IMR-90 (cell line): Measurements from ENCODE around the gene ZNF17. TPM values are rescaled to one million over a fixed set of nuclear protein-coding genes. Genes with fewer than 3 reads are reported as not detected.
A peak's percentile ranks its signal among the peaks of the same experiment; 100 is the strongest.

Experiments used
- ATAC-seq: fragments of 200-7000 bp; cut with Tn5 transposase; 2 replicates; pipeline ENCODE4 v1.9.1; 2020; ENCODE audit warnings: low read depth, mild to moderate bottlenecking, moderate library complexity
- BruUV-seq: library from RNA; stranded (reverse); fragments of 400-500 nt; replicated peaks from 2 replicates; lab custom pipeline; 2021; lab: Mats Ljungman, UMichigan
- CTCF ChIA-PET: fragments of 300-600 bp; formaldehyde crosslinking; extraction: SDS; loops from one replicate; lab custom pipeline; 2021; ENCODE audit warnings: antibody characterized with exemption; lab: Yijun Ruan, JAX
- POLR2A ChIA-PET: fragments of 300-600 bp; sonication (Branson Sonifier 250); formaldehyde crosslinking; loops from one replicate; lab custom pipeline; 2022; ENCODE audit warnings: antibody characterized with exemption; ENCODE audit not compliant: unreplicated experiment; lab: Charles Lee
- DNase-seq: peaks from one replicate; pipeline ENCODE4 v3.0.0; 2013
- H2AFZ ChIP-seq: replicated peaks from 2 replicates; pipeline ENCODE3; 2013; ENCODE audit warnings: low read length, mild to moderate bottlenecking; ENCODE audit not compliant: poor library complexity
- H2AK5ac ChIP-seq: 2 replicates; pipeline ENCODE4 v1.6.1; 2013; ENCODE audit warnings: low read depth, low read length, inconsistent platforms
- H2AK9ac ChIP-seq: replicated peaks from 2 replicates; pipeline ENCODE3; 2013; ENCODE audit warnings: mild to moderate bottlenecking, low read depth, low read length, moderate library complexity; ENCODE audit not compliant: poor library complexity
- H2BK120ac ChIP-seq: 2 replicates; pipeline ENCODE4 v1.6.1; 2013; ENCODE audit warnings: low read depth, low read length, inconsistent platforms
- H2BK15ac ChIP-seq: 3 replicates; pipeline ENCODE4 v1.6.1; 2013; ENCODE audit warnings: low read depth, low read length, inconsistent platforms
- H2BK20ac ChIP-seq: 2 replicates; pipeline ENCODE4 v1.6.1; 2013; ENCODE audit warnings: low read depth, mild to moderate bottlenecking, inconsistent platforms, low read length, moderate library complexity
- H2BK5ac ChIP-seq: 2 replicates; pipeline ENCODE4 v1.6.1; 2013; ENCODE audit warnings: mild to moderate bottlenecking, low read depth, low read length, inconsistent platforms; ENCODE audit not compliant: poor library complexity, severe bottlenecking
- H3K14ac ChIP-seq: replicated peaks from 2 replicates; pipeline ENCODE4 v1.6.1; 2013; ENCODE audit warnings: low read depth, low read length, inconsistent platforms
- H3K18ac ChIP-seq: 2 replicates; pipeline ENCODE4 v1.6.1; 2013; ENCODE audit warnings: low read depth, low read length, control low read depth
- H3K23ac ChIP-seq: 2 replicates; pipeline ENCODE4 v1.6.1; 2013; ENCODE audit warnings: low read depth, low read length, inconsistent platforms
- H3K27ac ChIP-seq: 2 replicates; pipeline ENCODE4 v1.5.1; 2013; ENCODE audit warnings: mild to moderate bottlenecking, control low read depth, low read length; ENCODE audit not compliant: insufficient read depth
- H3K27me3 ChIP-seq: 2 replicates; pipeline ENCODE4 v1.6.1; 2013; ENCODE audit warnings: low read length; ENCODE audit not compliant: control insufficient read depth, insufficient read depth
- H3K36me3 ChIP-seq: 2 replicates; pipeline ENCODE4 v1.6.1; 2013; ENCODE audit warnings: low read length, mixed read lengths; ENCODE audit not compliant: control insufficient read depth, insufficient read depth
- H3K4ac ChIP-seq: 2 replicates; pipeline ENCODE4 v1.6.1; 2013; ENCODE audit warnings: low read depth, low read length, inconsistent platforms
- H3K4me1 ChIP-seq: 2 replicates; pipeline ENCODE4 v1.6.1; 2013; ENCODE audit warnings: low read length, mixed read lengths; ENCODE audit not compliant: control insufficient read depth, insufficient read depth
- H3K4me2 ChIP-seq: 2 replicates; pipeline ENCODE4 v1.6.1; 2013; ENCODE audit warnings: low read depth, mild to moderate bottlenecking, control low read depth, low read length, moderate library complexity
- H3K4me3 ChIP-seq: 2 replicates; pipeline ENCODE4 v1.5.1; 2013; ENCODE audit warnings: low read depth, mild to moderate bottlenecking, control low read depth, low read length, moderate library complexity; ENCODE audit not compliant: insufficient read depth
- H3K56ac ChIP-seq: 2 replicates; pipeline ENCODE4 v1.6.1; 2013; ENCODE audit warnings: low read length, inconsistent platforms; ENCODE audit not compliant: insufficient read depth; ENCODE audit errors: extremely low read depth
- H3K79me1 ChIP-seq, 2 experiments: 2 replicates each; pipeline ENCODE4 v1.6.1; 2013; ENCODE audit warnings: low read length in 2 of 2, inconsistent platforms in 1 of 2, low read depth in 1 of 2
- H3K9ac ChIP-seq: 2 replicates; pipeline ENCODE4 v1.6.1; 2013; ENCODE audit warnings: low read depth, low read length, control low read depth
- H3K9me1 ChIP-seq: 2 replicates; pipeline ENCODE4 v1.6.1; 2013; ENCODE audit warnings: low read length, inconsistent platforms; ENCODE audit not compliant: insufficient read depth
- H3K9me3 ChIP-seq: 2 replicates; pipeline ENCODE4 v1.6.1; 2013; ENCODE audit warnings: low read length; ENCODE audit not compliant: control insufficient read depth, insufficient read depth
- H4K20me1 ChIP-seq: 2 replicates; pipeline ENCODE4 v1.6.1; 2013; ENCODE audit warnings: low read length, inconsistent platforms; ENCODE audit not compliant: insufficient read depth
- H4K5ac ChIP-seq: 2 replicates; pipeline ENCODE4 v1.6.1; 2013; ENCODE audit warnings: mild to moderate bottlenecking, low read depth, low read length, control low read depth
- H4K8ac ChIP-seq, 2 experiments: 2 replicates each; pipeline ENCODE4 v1.6.1; 2013; ENCODE audit warnings: low read depth in 2 of 2, low read length in 2 of 2, control low read depth in 1 of 2, inconsistent platforms in 1 of 2
- H4K91ac ChIP-seq: 2 replicates; pipeline ENCODE4 v1.6.1; 2013; ENCODE audit warnings: low read depth, low read length, inconsistent platforms; ENCODE audit not compliant: insufficient read depth
- CEBPB ChIP-seq: IDR thresholded peaks from 2 replicates; pipeline ENCODE4 v1.6.1; 2012; ENCODE audit warnings: low read depth, low read length, improper control_type of control experiment
- CHD1 ChIP-seq: IDR thresholded peaks from 2 replicates; pipeline ENCODE4 v1.6.1; 2012; ENCODE audit warnings: low read depth, low read length, improper control_type of control experiment
- FOS ChIP-seq: fragments of 150-350 bp; IDR thresholded peaks from 2 replicates; pipeline ENCODE4 v1.6.1; 2016; ENCODE audit warnings: low read depth, low read length
- MAFK ChIP-seq: IDR thresholded peaks from 2 replicates; pipeline ENCODE4 v1.6.1; 2012; ENCODE audit warnings: low read depth, low read length, improper control_type of control experiment
- MAZ ChIP-seq: IDR thresholded peaks from 2 replicates; pipeline ENCODE4 v1.6.1; 2012; ENCODE audit warnings: low read depth, mild to moderate bottlenecking, low read length, improper control_type of control experiment, moderate library complexity, borderline replicate concordance
- MXI1 ChIP-seq: IDR thresholded peaks from 2 replicates; pipeline ENCODE4 v1.6.1; 2012; ENCODE audit warnings: low read depth, mild to moderate bottlenecking, low read length, moderate library complexity, borderline replicate concordance
- NFE2L2 ChIP-seq: fragments of 150-350 bp; IDR thresholded peaks from 2 replicates; pipeline ENCODE4 v1.6.1; 2016; ENCODE audit warnings: low read depth, mild to moderate bottlenecking, low read length
- POLR2A ChIP-seq: IDR thresholded peaks from 2 replicates; pipeline ENCODE4 v1.6.1; 2012; ENCODE audit warnings: mild to moderate bottlenecking, low read depth, low read length
- RAD21 ChIP-seq: IDR thresholded peaks from 2 replicates; pipeline ENCODE4 v1.6.1; 2012; ENCODE audit warnings: low read length, improper control_type of control experiment
- SMC3 ChIP-seq: fragments of 150-350 bp; IDR thresholded peaks from 2 replicates; pipeline ENCODE4 v1.6.1; 2016; ENCODE audit warnings: low read depth, mild to moderate bottlenecking, antibody characterized with exemption, low read length, moderate library complexity
- WGBS, 2 experiments: methylation state at CpG; one replicate each; pipeline versions ENCODE4 v1.1.5 to v1.1.7; 2013; ENCODE audit warnings: missing lambda C conversion rate in 2 of 2; ENCODE audit not compliant: insufficient read length in 1 of 2; ENCODE audit errors: extremely low coverage in 2 of 2; 5-methylcytosine and 5-hydroxymethylcytosine counted together
- dilution Hi-C: fragments of 300-500 bp; cut with HindIII; formaldehyde crosslinking; loops from one replicate; pipeline ENCODE4 v1.14.3; 2018; ENCODE audit warnings: low sequenced_read_pairs; ENCODE audit not compliant: unreplicated experiment
- in situ Hi-C: fragments of 300-500 bp; cut with MboI; formaldehyde crosslinking; loops from 3 replicates; pipeline ENCODE4 v1.14.3; 2019; ENCODE audit warnings: low sequenced_read_pairs, inconsistent platforms, mixed read lengths
- intact Hi-C: fragments of 100-400 bp; cut with micrococcal nuclease; formaldehyde crosslinking; loops from 2 replicates; pipeline ENCODE4 v1.10.0; 2022
- polyA plus RNA-seq, 3 experiments: library from polyadenylated mRNA; depleted of rRNA; stranded (reverse); fragments of >200 nt; gene quantifications; 2 replicates each; pipeline ENCODE4 v1.2.3, GENCODE V29; 2012; ENCODE audit warnings: low replicate concordance in 1 of 3
- total RNA-seq: library from RNA; depleted of rRNA; stranded (reverse); fragments of >200 nt; gene quantifications from 2 replicates; pipeline ENCODE4 v1.2.3, GENCODE V29; 2012
- TF ChIP-seq, protein P1 (sequence below): fragments of 150-350 bp; IDR thresholded peaks from 2 replicates; pipeline ENCODE4 v1.6.1; 2016; ENCODE audit warnings: low read depth, mild to moderate bottlenecking, low read length, moderate library complexity, borderline replicate concordance
- TF ChIP-seq, protein P2 (sequence below): fragments of 150-350 bp; IDR thresholded peaks from 2 replicates; pipeline ENCODE4 v1.6.1; 2017; ENCODE audit warnings: mild to moderate bottlenecking, antibody characterized with exemption, low read length, low read depth
- TF ChIP-seq, protein P3 (sequence below): conservative IDR thresholded peaks from 2 replicates; pipeline ENCODE4 v1.5.1; 2012; ENCODE audit warnings: mild to moderate bottlenecking, low read depth, low read length, improper control_type of control experiment

Gene ZNF17
- total and polyA plus RNA-seq, 2 of the 4 experiments (the other 2 are of a cell fraction) = 4.3 to 17.4 TPM

DNA sequence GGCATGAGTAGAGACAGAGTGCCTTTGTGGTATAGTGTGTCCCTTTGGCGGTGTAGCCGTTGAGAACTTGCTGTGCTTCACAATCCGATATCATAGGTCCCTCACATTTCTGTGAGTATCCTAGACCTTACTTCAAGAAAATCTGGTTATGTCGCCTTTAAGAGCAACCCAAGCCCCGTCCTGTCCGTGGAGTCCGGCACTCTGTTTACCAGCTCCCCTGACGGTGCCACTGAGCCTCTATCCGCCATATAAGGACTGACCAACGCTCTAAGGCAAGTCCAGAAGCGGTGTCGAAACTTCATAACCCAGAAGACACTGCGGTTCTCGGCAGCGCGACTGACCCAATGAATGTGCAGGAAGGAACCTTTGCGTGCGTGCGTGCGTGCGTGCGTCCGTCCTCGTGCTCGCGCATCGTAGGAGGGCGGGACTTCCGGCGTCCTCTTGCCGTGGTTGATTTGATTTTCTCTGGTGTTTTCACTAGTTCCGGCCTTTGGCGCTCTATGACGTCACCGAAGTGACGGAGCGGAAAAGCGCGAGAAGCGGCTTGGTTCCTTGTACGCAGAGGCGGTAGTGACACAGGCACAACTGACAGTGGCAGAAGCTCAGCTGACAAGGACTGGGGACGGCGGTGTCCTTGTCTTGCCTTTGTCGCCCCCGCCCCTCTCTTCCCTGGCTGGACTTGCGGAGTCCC, 47.8 kb upstream of the ZNF17 start, which contains the start of the genes TRAPPC2B and ZNF547:
TRAPPC2B (plus strand) TSS at position 555 of the 691 bp plus-strand sequence. CDS start 1,283 bp downstream, outside the sequence.
ZNF547 (plus strand) TSS at position 555 of the 691 bp plus-strand sequence. CDS start 5,005 bp downstream, outside the sequence.
- H3K4me3 ChIP-seq = peak within 1 kb of the TSS; percentile 61
- H2BK20ac ChIP-seq = no peak within 1 kb of the TSS; the same call in 1 of the 2 replicates
- H4K8ac ChIP-seq = peak within 1 kb of the TSS; percentile 97 to 99
- in situ Hi-C loops (no loop called here), dilution Hi-C loops (no loop called here), intact Hi-C loops (loop anchor here (1.0 kb wide), 1 partner anchor 43 kb away; the partner anchor contains the start of gene ZNF543)
- H3K36me3 ChIP-seq = peaks cover 8% of the 10 kb centered on the region
- H2AFZ ChIP-seq = peak within 1 kb of the TSS; percentile 91
- peak within 1 kb of the TSS; percentile 73 for H2BK5ac ChIP-seq
- no peaks in the 10 kb centered on the region; the same call in 1 of the 2 replicates for H3K9me1 ChIP-seq
- DNase-seq (peak; percentile 100), ATAC-seq (peak; percentile 97)
- H3K56ac ChIP-seq = peak within 1 kb of the TSS; percentile 59
- peak within 1 kb of the TSS; percentile 93 for H3K14ac ChIP-seq
- peak within 1 kb of the TSS; percentile 76 for H3K27ac ChIP-seq
- CTCF ChIA-PET = interaction anchor here (0.5 to 0.8 kb wide), 2 partner anchors 29 to 34 kb away, joined by 3 to 6 read pairs; no protein-coding TSS in a partner anchor
- H4K20me1 ChIP-seq = no peaks in the 10 kb centered on the region
- H3K18ac ChIP-seq = peak within 1 kb of the TSS; percentile 80
- H3K9ac ChIP-seq = peak within 1 kb of the TSS; percentile 73
- no peaks in the 10 kb centered on the region for H3K27me3 ChIP-seq
- no peaks in the 10 kb centered on the region for H3K9me3 ChIP-seq
- no TSS peak for BruUV-seq
- peak within 1 kb of the TSS; percentile 77 for H2BK15ac ChIP-seq
- POLR2A ChIA-PET = interaction anchor here (0.7 to 1.0 kb wide), 2 partner anchors 12 to 26 kb away, joined by 3 to 4 read pairs; partner anchors contain the start of genes ZNF304 and ZNF548
- peak within 1 kb of the TSS; percentile 88 for H3K4me2 ChIP-seq
- H4K5ac ChIP-seq = peak within 1 kb of the TSS; percentile 94
- 4% methylated on average over 29 of the region's 47 CpGs; no CpG with 5 or more reads in 1 of the 2 experiments for WGBS, 2 experiments
- peak within 1 kb of the TSS; percentile 81 for H3K4ac ChIP-seq
- peaks cover 14 to 27% of the 10 kb centered on the region in 2 experiments; a peak in 2 of 4 replicates for H3K79me1 ChIP-seq
- no peaks in the 10 kb centered on the region for H3K4me1 ChIP-seq
- H2BK120ac ChIP-seq = peak within 1 kb of the TSS; percentile 46
- H2AK5ac ChIP-seq = peak within 1 kb of the TSS; percentile 65
- H2AK9ac ChIP-seq = peak within 1 kb of the TSS; percentile 91
- peak within 1 kb of the TSS; percentile 92 for H3K23ac ChIP-seq
- H4K91ac ChIP-seq = peak within 1 kb of the TSS; percentile 79
- no peak; the same call in 1 of the 2 replicates for TF ChIP-seq MXI1
- TF ChIP-seq RAD21 = no peak
- TF ChIP-seq, protein P1, sequence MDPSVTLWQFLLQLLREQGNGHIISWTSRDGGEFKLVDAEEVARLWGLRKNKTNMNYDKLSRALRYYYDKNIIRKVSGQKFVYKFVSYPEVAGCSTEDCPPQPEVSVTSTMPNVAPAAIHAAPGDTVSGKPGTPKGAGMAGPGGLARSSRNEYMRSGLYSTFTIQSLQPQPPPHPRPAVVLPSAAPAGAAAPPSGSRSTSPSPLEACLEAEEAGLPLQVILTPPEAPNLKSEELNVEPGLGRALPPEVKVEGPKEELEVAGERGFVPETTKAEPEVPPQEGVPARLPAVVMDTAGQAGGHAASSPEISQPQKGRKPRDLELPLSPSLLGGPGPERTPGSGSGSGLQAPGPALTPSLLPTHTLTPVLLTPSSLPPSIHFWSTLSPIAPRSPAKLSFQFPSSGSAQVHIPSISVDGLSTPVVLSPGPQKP = no peak
- TF ChIP-seq MAFK = no peak
- TF ChIP-seq CEBPB = peak; percentile 93
- no peak for TF ChIP-seq SMC3
- TF ChIP-seq CHD1 = no peak
- peak; percentile 88 for TF ChIP-seq POLR2A
- TF ChIP-seq MAZ = peak; percentile 37; the same call in 1 of the 2 replicates
- 0 out of 2 replicates have a peak, but pooled peaks have one; percentile 48 for TF ChIP-seq FOS
- TF ChIP-seq, protein P2, sequence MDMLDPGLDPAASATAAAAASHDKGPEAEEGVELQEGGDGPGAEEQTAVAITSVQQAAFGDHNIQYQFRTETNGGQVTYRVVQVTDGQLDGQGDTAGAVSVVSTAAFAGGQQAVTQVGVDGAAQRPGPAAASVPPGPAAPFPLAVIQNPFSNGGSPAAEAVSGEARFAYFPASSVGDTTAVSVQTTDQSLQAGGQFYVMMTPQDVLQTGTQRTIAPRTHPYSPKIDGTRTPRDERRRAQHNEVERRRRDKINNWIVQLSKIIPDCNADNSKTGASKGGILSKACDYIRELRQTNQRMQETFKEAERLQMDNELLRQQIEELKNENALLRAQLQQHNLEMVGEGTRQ = peak; percentile 34
- TF ChIP-seq, protein P3, sequence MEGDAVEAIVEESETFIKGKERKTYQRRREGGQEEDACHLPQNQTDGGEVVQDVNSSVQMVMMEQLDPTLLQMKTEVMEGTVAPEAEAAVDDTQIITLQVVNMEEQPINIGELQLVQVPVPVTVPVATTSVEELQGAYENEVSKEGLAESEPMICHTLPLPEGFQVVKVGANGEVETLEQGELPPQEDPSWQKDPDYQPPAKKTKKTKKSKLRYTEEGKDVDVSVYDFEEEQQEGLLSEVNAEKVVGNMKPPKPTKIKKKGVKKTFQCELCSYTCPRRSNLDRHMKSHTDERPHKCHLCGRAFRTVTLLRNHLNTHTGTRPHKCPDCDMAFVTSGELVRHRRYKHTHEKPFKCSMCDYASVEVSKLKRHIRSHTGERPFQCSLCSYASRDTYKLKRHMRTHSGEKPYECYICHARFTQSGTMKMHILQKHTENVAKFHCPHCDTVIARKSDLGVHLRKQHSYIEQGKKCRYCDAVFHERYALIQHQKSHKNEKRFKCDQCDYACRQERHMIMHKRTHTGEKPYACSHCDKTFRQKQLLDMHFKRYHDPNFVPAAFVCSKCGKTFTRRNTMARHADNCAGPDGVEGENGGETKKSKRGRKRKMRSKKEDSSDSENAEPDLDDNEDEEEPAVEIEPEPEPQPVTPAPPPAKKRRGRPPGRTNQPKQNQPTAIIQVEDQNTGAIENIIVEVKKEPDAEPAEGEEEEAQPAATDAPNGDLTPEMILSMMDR = no peak
- TF ChIP-seq NFE2L2 = peak; percentile 35
